Activated T-cell treated with anti-CD3 and anti-CD28 coated beads for 1 hour (primary cell): ENCODE measurements around the gene ARPC5L.
A peak's percentile ranks its signal among the peaks of the same experiment; 100 is the strongest.

Experiments used
- DNase-seq: peaks from one replicate; pipeline ENCODE4 v3.0.0-alpha.2; 2020; ENCODE audit warnings: low read depth

Gene ARPC5L

GRCh38 chr9:124868511-124869465 lies 6.9 kb downstream of the ARPC5L start:
- peak; percentile 83 for DNase-seq

- peak; percentile 30 for DNase-seq
These were observed 7.6 kb downstream of the ARPC5L start for GRCh38 chr9:124869466-124869985.

GRCh38 chr9:124869986-124870560 lies 8.1 kb downstream of the ARPC5L start:
- peak; percentile 65 for DNase-seq

GRCh38 chr9:124870723-124871122 lies 8.8 kb downstream of the ARPC5L start:
- no peak for DNase-seq

GRCh38 chr9:124871156-124871561 lies 9.2 kb downstream of the ARPC5L start:
- DNase-seq = no peak

- DNase-seq = no peak
These were observed 11.7 kb downstream of the ARPC5L start for GRCh38 chr9:124873664-124874063.

GRCh38 chr9:124875501-124875900 lies 13.6 kb downstream of the ARPC5L start:
- no peak for DNase-seq

- no peak for DNase-seq
These were observed 15.3 kb downstream of the ARPC5L start for GRCh38 chr9:124877021-124877782.

- DNase-seq = no peak
These were observed 16.1 kb downstream of the ARPC5L start for GRCh38 chr9:124878021-124878420.

- no peak for DNase-seq
These were observed 16.6 kb downstream of the ARPC5L start for GRCh38 chr9:124878518-124878917.

- DNase-seq = no peak
These were observed 17.3 kb downstream of the ARPC5L start for GRCh38 chr9:124879226-124879625.

- DNase-seq = no peak
These were observed 18.6 kb downstream of the ARPC5L start for GRCh38 chr9:124880501-124880900.

GRCh38 chr9:124881138-124881743 lies 19.3 kb downstream of the ARPC5L start:
- DNase-seq = no peak

- no peak for DNase-seq
These were observed 20.3 kb downstream of the ARPC5L start for GRCh38 chr9:124882231-124882630.

- no peak for DNase-seq
These were observed 22.4 kb downstream of the ARPC5L start for GRCh38 chr9:124884376-124884775.

- no peak for DNase-seq
These were observed 23.6 kb downstream of the ARPC5L start for GRCh38 chr9:124885551-124885950.

- no peak for DNase-seq
These were observed 24.5 kb downstream of the ARPC5L start for GRCh38 chr9:124886461-124886860.

- DNase-seq = no peak
These were observed 25.0 kb downstream of the ARPC5L start for GRCh38 chr9:124886866-124887492.

- DNase-seq = no peak
These were observed 25.9 kb downstream of the ARPC5L start for GRCh38 chr9:124887832-124888231.

- no peak for DNase-seq
These were observed 27.1 kb downstream of the ARPC5L start for GRCh38 chr9:124889006-124889405.

- no peak for DNase-seq
These were observed 28.2 kb downstream of the ARPC5L start for GRCh38 chr9:124890179-124890578.
